GM12875 (cell line): ENCODE results near the gene SOBP.

Experiments
- H3K4me3 ChIP-seq: one replicate; pipeline ENCODE4 v1.5.1; 2011; ENCODE audit warnings: low read depth, low read length, control low read depth
- TF ChIP-seq, protein P1 (sequence below): IDR thresholded peaks from 2 replicates; pipeline ENCODE4 v1.5.1; 2011; ENCODE audit warnings: low read depth, mild to moderate bottlenecking, control low read depth, inconsistent platforms, low read length, moderate library complexity, borderline replicate concordance; ENCODE audit not compliant: insufficient read depth

The SOBP gene

GRCh38 chr6:107555449-107555848 lies 65.5 kb downstream of the SOBP start:
- TF ChIP-seq, protein P1, sequence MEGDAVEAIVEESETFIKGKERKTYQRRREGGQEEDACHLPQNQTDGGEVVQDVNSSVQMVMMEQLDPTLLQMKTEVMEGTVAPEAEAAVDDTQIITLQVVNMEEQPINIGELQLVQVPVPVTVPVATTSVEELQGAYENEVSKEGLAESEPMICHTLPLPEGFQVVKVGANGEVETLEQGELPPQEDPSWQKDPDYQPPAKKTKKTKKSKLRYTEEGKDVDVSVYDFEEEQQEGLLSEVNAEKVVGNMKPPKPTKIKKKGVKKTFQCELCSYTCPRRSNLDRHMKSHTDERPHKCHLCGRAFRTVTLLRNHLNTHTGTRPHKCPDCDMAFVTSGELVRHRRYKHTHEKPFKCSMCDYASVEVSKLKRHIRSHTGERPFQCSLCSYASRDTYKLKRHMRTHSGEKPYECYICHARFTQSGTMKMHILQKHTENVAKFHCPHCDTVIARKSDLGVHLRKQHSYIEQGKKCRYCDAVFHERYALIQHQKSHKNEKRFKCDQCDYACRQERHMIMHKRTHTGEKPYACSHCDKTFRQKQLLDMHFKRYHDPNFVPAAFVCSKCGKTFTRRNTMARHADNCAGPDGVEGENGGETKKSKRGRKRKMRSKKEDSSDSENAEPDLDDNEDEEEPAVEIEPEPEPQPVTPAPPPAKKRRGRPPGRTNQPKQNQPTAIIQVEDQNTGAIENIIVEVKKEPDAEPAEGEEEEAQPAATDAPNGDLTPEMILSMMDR: no peak

DNA sequence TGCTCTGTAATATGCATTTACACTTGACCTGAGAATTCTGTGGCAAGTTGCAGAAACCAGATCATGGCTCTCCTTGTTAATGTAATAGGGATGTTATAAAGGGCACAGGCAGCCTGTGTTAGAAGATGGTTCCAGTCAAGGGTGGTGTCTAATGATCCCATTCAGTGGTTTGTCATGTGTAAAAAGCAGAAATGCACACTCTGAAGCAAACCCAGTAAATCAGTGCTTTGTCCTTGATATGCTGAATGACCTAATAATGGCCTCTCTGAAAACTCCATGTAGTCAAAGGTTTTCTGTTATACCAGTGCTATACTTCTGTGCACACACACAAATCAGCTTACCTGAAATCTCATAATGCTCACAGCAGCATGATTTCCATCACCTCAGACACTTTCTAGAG lies 66.2 kb downstream of the SOBP start:
- TF ChIP-seq, protein P1: no peak
- H3K4me3 ChIP-seq: no peak overlapping the region

More at GRCh38 chr6:107555449-107555848, 65.5 kb downstream of the SOBP start:
- H3K4me3 ChIP-seq: no peak overlapping the region

GRCh38 chr6:107557698-107558097 lies 67.8 kb downstream of the SOBP start:
- H3K4me3 ChIP-seq: no peak overlapping the region
- TF ChIP-seq, protein P1: no peak

DNA sequence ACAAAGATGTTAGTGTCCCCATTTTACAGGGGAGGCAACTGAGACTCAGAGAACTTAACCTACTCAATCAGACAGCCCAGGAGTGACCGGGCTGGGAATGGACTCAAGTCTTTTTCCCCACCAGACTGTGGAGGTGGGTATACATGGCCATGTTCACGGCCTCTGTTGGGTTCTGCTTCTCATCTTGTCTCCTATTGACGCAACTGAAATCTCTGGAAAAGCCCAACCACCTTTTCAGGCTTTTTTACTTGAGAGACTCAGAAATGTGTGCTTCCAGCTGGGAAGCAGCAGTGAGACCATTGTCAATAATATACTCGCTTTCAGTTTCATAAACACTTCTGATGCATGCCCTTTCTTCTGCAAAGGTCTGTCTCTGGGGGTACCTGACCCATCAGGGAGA lies 70.7 kb downstream of the SOBP start:
- TF ChIP-seq, protein P1: no peak
- no peak overlapping the region for H3K4me3 ChIP-seq

DNA sequence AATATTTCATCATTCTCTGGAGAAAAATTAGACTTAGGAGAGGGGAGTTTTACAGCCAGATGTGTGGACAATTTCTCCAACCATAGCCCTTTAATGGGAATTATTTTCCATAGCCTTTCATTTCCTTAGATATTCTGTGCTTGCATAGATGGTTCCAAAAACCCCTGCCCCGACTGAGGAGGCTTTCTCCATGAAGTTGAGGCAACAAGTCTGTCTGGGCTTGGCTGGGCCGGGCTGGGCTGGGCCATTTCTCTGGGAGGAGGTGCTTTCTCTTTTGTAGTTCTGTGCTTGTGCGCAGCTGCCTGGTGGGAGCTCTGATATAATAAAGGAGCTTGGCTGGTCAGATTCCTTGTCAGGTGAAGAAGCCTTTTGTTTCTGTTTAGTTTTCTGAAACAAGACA lies 71.4 kb downstream of the SOBP start:
- TF ChIP-seq, protein P1: no peak
- H3K4me3 ChIP-seq: no peak overlapping the region

GRCh38 chr6:107563694-107564588 lies 74.0 kb downstream of the SOBP start:
- H3K4me3 ChIP-seq: no peak overlapping the region
- TF ChIP-seq, protein P1: no peak

DNA sequence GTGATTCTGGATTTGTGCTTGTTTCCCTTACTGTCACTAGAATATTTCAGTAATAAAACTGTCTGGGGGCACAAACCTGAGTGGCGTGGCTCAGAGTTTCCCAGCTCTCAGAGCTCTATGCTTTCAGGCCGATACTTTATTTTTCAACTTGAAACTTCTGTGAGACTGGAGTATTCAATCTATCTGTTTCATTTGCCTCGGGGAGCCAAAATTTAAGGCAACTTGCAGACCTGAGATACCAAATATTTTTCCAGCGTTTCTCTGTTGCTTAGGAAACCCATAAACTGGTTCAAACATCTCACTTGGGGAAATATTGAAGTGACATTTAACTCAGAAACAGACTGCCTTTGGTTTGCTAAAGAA lies 74.7 kb downstream of the SOBP start:
- TF ChIP-seq, protein P1: no peak

More for the DNA sequence above, 74.7 kb downstream of the SOBP start:
- H3K4me3 ChIP-seq: no peak overlapping the region
